22Rv1 (cell line): Measurements from ENCODE around the gene ITGAV.
"Not testable (repeated sequence)": the region's sequence is repeated elsewhere in the genome, so short reads cannot be mapped to it uniquely, and the experiment has no call there.

Source experiments
- ZFX ChIP-seq: fragments of 450-650 bp; IDR thresholded peaks from 2 replicates; pipeline ENCODE4 v1.6.1; 2017; ENCODE audit warnings: antibody characterized with exemption, borderline replicate concordance
- TF ChIP-seq, protein P1 (sequence below): fragments of 450-650 bp; IDR thresholded peaks from 2 replicates; pipeline ENCODE4 v1.5.1; 2017; ENCODE audit warnings: mild to moderate bottlenecking

DNA sequence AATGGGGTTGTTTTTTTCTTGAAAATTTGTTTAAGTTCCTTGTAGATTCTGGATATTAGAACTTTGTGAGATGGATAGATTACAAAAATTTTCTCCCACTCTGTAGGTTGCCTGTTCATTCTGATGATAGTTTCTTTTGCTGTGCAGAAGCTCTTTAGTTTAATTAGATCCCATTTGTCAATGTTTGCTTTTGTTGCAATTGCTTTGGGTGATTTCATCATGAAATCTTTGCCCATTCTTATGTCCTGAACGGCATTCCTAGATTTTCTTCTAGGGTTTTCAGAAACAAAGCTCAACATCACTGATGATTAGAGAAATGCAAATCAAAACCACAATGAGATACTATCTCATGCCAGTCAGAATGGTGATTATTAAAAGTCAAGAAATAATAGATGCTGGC is 21.3 kb upstream of the ITGAV start:
- TF ChIP-seq, protein P1, sequence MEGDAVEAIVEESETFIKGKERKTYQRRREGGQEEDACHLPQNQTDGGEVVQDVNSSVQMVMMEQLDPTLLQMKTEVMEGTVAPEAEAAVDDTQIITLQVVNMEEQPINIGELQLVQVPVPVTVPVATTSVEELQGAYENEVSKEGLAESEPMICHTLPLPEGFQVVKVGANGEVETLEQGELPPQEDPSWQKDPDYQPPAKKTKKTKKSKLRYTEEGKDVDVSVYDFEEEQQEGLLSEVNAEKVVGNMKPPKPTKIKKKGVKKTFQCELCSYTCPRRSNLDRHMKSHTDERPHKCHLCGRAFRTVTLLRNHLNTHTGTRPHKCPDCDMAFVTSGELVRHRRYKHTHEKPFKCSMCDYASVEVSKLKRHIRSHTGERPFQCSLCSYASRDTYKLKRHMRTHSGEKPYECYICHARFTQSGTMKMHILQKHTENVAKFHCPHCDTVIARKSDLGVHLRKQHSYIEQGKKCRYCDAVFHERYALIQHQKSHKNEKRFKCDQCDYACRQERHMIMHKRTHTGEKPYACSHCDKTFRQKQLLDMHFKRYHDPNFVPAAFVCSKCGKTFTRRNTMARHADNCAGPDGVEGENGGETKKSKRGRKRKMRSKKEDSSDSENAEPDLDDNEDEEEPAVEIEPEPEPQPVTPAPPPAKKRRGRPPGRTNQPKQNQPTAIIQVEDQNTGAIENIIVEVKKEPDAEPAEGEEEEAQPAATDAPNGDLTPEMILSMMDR = not testable (repeated sequence)
- TF ChIP-seq ZFX = not testable (repeated sequence)
